Common myeloid progenitor, CD34-positive (primary cell): Measurements from ENCODE around the gene CCT3.
A peak's percentile ranks its signal among the peaks of the same experiment; 100 is the strongest.

Source experiments
- CTCF ChIA-PET: fragments of 350-600 bp; sonication (Branson Sonifier 250); formaldehyde crosslinking; loops from one replicate; lab custom pipeline; 2021; ENCODE audit warnings: antibody characterized with exemption; lab: Charles Lee
- POLR2A ChIA-PET: fragments of 350-600 bp; sonication (Branson Sonifier 250); formaldehyde crosslinking; loops from one replicate; lab custom pipeline; 2021; ENCODE audit warnings: antibody characterized with exemption; lab: Charles Lee
- DNase-seq, 3 donors: peaks; one replicate each; pipeline versions ENCODE4 v3.0.0 to v3.0.0-alpha.2; 2013
- H3K27ac ChIP-seq, 2 experiments: 1 replicate in 1 of 2; 2 replicates in 1 of 2; pipeline ENCODE4 v1.7.0; 2013; ENCODE audit warnings: inconsistent platforms in 2 of 2, low read length in 2 of 2, mild to moderate bottlenecking in 2 of 2, low read depth in 1 of 2, moderate library complexity in 1 of 2; ENCODE audit not compliant: severe bottlenecking in 2 of 2, insufficient read depth in 1 of 2, poor library complexity in 1 of 2
- H3K27me3 ChIP-seq, 5 experiments: replicated peaks in 2 of 5; 1 replicate in 3 of 5; 2 replicates in 2 of 5; pipeline versions ENCODE4 v1.6.1 to v1.7.0; 2013; ENCODE audit warnings: low read length in 4 of 5, mild to moderate bottlenecking in 2 of 5, moderate library complexity in 2 of 5, inconsistent platforms in 1 of 5; ENCODE audit not compliant: insufficient read depth in 5 of 5, control insufficient read depth in 4 of 5
- H3K36me3 ChIP-seq, 4 experiments: 1 replicate in 2 of 4; 2 replicates in 2 of 4; pipeline versions ENCODE4 v1.6.1 to v1.7.0; 2013; ENCODE audit warnings: low read length in 3 of 4, control low read depth in 1 of 4, mild to moderate bottlenecking in 1 of 4; ENCODE audit not compliant: control insufficient read depth in 4 of 4, insufficient read depth in 4 of 4
- H3K4me1 ChIP-seq, 4 experiments: 1 replicate in 3 of 4; 2 replicates in 1 of 4; pipeline versions ENCODE4 v1.6.1 to v1.7.1; 2013; ENCODE audit warnings: low read length in 3 of 4, mild to moderate bottlenecking in 3 of 4, control low read depth in 1 of 4, inconsistent platforms in 1 of 4, moderate library complexity in 1 of 4; ENCODE audit not compliant: control insufficient read depth in 4 of 4, insufficient read depth in 4 of 4; ENCODE audit errors: control extremely low read depth in 1 of 4
- H3K4me3 ChIP-seq, 7 experiments: 1 replicate in 4 of 7; 2 replicates in 3 of 7; pipeline versions ENCODE4 v1.5.1 to v1.7.0; 2013; ENCODE audit warnings: mild to moderate bottlenecking in 7 of 7, low read length in 6 of 7, moderate library complexity in 6 of 7, inconsistent platforms in 2 of 7, low read depth in 2 of 7, control low read depth in 1 of 7; ENCODE audit not compliant: insufficient read depth in 4 of 7, control insufficient read depth in 1 of 7; ENCODE audit errors: extremely low read depth in 1 of 7
- H3K9me3 ChIP-seq, 5 experiments: 1 replicate in 4 of 5; 2 replicates in 1 of 5; pipeline versions ENCODE4 v1.6.1 to v1.7.1; 2013; ENCODE audit warnings: low read length in 4 of 5, mild to moderate bottlenecking in 2 of 5, inconsistent platforms in 1 of 5, low read depth in 1 of 5, moderate library complexity in 1 of 5; ENCODE audit not compliant: control insufficient read depth in 4 of 5, insufficient read depth in 2 of 5; ENCODE audit errors: control extremely low read depth in 1 of 5
- WGBS: methylation state at CpG from one replicate; pipeline ENCODE4 v1.1.5; 2013; ENCODE audit not compliant: insufficient coverage; 5-methylcytosine and 5-hydroxymethylcytosine counted together

Gene CCT3

GRCh38 chr1:156285437-156285836, 52.7 kb downstream of the CCT3 start:
- no peak overlapping the region for H3K4me3 ChIP-seq
- no peaks in the 10 kb centered on the region for H3K9me3 ChIP-seq
- no peak for DNase-seq
- H3K27me3 ChIP-seq = no peaks in the 10 kb centered on the region
- peaks cover 0 to 20% (median 8%) of the 10 kb centered on the region in 4 experiments for H3K36me3 ChIP-seq
- CTCF ChIA-PET = interaction anchor here (0.8 to 0.9 kb wide), 2 partner anchors 9 to 21 kb away, joined by 3 read pairs; no protein-coding TSS in a partner anchor
- 94% methylated on average over 19 of the region's 21 CpGs for WGBS
- peaks cover 11 to 25% (median 21%) of the 10 kb centered on the region in 4 experiments for H3K4me1 ChIP-seq
- POLR2A ChIA-PET = no interaction called here
- no peak overlapping the region for H3K27ac ChIP-seq

GRCh38 chr1:156284757-156285156, 53.3 kb downstream of the CCT3 start:
- Histone ChIP-seq H3K9me3 (no peaks in the 10 kb centered on the region), H3K27me3 (no peaks in the 10 kb centered on the region), H3K36me3 (peaks cover 0 to 22% (median 8%) of the 10 kb centered on the region in 4 experiments), H3K27ac (no peak overlapping the region), H3K4me3 (no peak overlapping the region), H3K4me1 (peaks cover 11 to 25% (median 21%) of the 10 kb centered on the region in 4 experiments)
- POLR2A ChIA-PET = interaction anchor here (0.5 kb wide), 1 partner anchor 190 kb away, joined by 3 read pairs; no protein-coding TSS in a partner anchor
- no peak for DNase-seq
- 100% methylated on average over 2 of the region's 4 CpGs for WGBS
- CTCF ChIA-PET = interaction anchor here (0.8 to 1.8 kb wide), 2 partner anchors 22 to 35 kb away, joined by 3 to 6 read pairs; no protein-coding TSS in a partner anchor

GRCh38 chr1:156284112-156284511, 54.0 kb downstream of the CCT3 start, which contains the start of gene TMEM79:
Gene TMEM79, plus strand, starts transcription at chr1:156284325. Its CDS starts 902 bp downstream, at chr1:156285227.
- Histone ChIP-seq H3K4me3 (peak within 1 kb of the TSS; percentile 48 to 98 (median 90)), H3K9me3 (no peaks in the 10 kb centered on the region), H3K4me1 (peaks cover 11 to 25% (median 21%) of the 10 kb centered on the region in 4 experiments), H3K27ac (peak within 1 kb of the TSS; percentile 85 to 95), H3K36me3 (peaks cover 0 to 25% (median 9%) of the 10 kb centered on the region in 4 experiments), H3K27me3 (no peaks in the 10 kb centered on the region)
- CTCF ChIA-PET = interaction anchor here (0.6 to 2.0 kb wide), 7 partner anchors 11 to 59 kb away, joined by 3 to 6 read pairs (median 4); no protein-coding TSS in a partner anchor
- DNase-seq = no peak
- 98% methylated on average over 7 of the region's 7 CpGs for WGBS
- POLR2A ChIA-PET = interaction anchor here (1.3 kb wide), 1 partner anchor 35 kb away, joined by 3 read pairs; no protein-coding TSS in a partner anchor

- POLR2A ChIA-PET = interaction anchor here (0.5 to 1.3 kb wide), 2 partner anchors 36 to 45 kb away, joined by 3 to 4 read pairs; no protein-coding TSS in a partner anchor
- DNase-seq = no peak
- H3K27me3 ChIP-seq = no peaks in the 10 kb centered on the region
- peaks cover 0 to 28% (median 10%) of the 10 kb centered on the region in 4 experiments for H3K36me3 ChIP-seq
- WGBS = no CpG with 5 or more reads among the region's 1 CpG
- H3K9me3 ChIP-seq = no peaks in the 10 kb centered on the region
- CTCF ChIA-PET = interaction anchor here (1.0 to 2.0 kb wide), 9 partner anchors 8 to 60 kb away, joined by 3 to 6 read pairs (median 4); no protein-coding TSS in a partner anchor
- H3K4me1 ChIP-seq = peaks cover 11 to 25% (median 21%) of the 10 kb centered on the region in 4 experiments
- peak overlapping the region; percentile 85 to 95 for H3K27ac ChIP-seq
- peak overlapping the region in 6 of 7 experiments; percentile 86 to 98 (median 94) for H3K4me3 ChIP-seq
Observed at GRCh38 chr1:156283521-156283920, 54.6 kb downstream of the CCT3 start.

GRCh38 chr1:156282479-156283222, 55.4 kb downstream of the CCT3 start, which contains the start of gene SMG5:
Gene SMG5, minus strand, starts transcription at chr1:156282825. Its CDS starts 145 bp downstream, at chr1:156282680.
- peak within 1 kb of the TSS; percentile 85 to 95 for H3K27ac ChIP-seq
- CTCF ChIA-PET = interaction anchor here (1.0 to 3.0 kb wide), 10 partner anchors 9 to 61 kb away, joined by 3 to 13 read pairs (median 4); no protein-coding TSS in a partner anchor
- peak within 1 kb of the TSS; percentile 48 to 98 (median 90) for H3K4me3 ChIP-seq
- WGBS = 0% methylated on average over 41 of the region's 50 CpGs
- peaks cover 11 to 25% (median 21%) of the 10 kb centered on the region in 4 experiments for H3K4me1 ChIP-seq
- no peaks in the 10 kb centered on the region for H3K9me3 ChIP-seq
- POLR2A ChIA-PET = interaction anchor here (0.6 to 1.3 kb wide), 5 partner anchors 9 to 349 kb away, joined by 3 to 5 read pairs (median 3); no protein-coding TSS in a partner anchor
- H3K27me3 ChIP-seq = no peaks in the 10 kb centered on the region
- DNase-seq = peak; percentile 99
- H3K36me3 ChIP-seq = peaks cover 6 to 34% (median 17%) of the 10 kb centered on the region in 4 experiments

GRCh38 chr1:156281693-156282478, 56.2 kb downstream of the CCT3 start:
- H3K9me3 ChIP-seq = no peaks in the 10 kb centered on the region
- POLR2A ChIA-PET = interaction anchor here (0.6 to 1.1 kb wide), 2 partner anchors 33 to 348 kb away, joined by 3 read pairs; no protein-coding TSS in a partner anchor
- DNase-seq = no peak

More at GRCh38 chr1:156281693-156282478, 56.2 kb downstream of the CCT3 start:
- peaks cover 11 to 25% (median 21%) of the 10 kb centered on the region in 4 experiments for H3K4me1 ChIP-seq
- CTCF ChIA-PET = interaction anchor here (1.1 to 3.0 kb wide), 5 partner anchors 10 to 153 kb away, joined by 3 to 13 read pairs (median 6); no protein-coding TSS in a partner anchor
- peak overlapping the region; percentile 85 to 95 for H3K27ac ChIP-seq
- peaks cover 6 to 40% (median 22%) of the 10 kb centered on the region in 4 experiments for H3K36me3 ChIP-seq
- H3K4me3 ChIP-seq = peak overlapping the region; percentile 48 to 98 (median 90)
- H3K27me3 ChIP-seq = no peaks in the 10 kb centered on the region
- 7% methylated on average over 12 of the region's 22 CpGs for WGBS
